Esophagus squamous epithelium (tissue), 4 donors: ENCODE measurements around the gene ZNF407.
"Not testable (repeated sequence)": the region's sequence is repeated elsewhere in the genome, so short reads cannot be mapped to it uniquely, and the experiment has no call there.

Source experiments
- POLR2A ChIP-seq, 4 donors: fragments of 450-650 bp; IDR thresholded peaks; one replicate each; pipeline ENCODE4 v1.6.1; 2017; ENCODE audit warnings: antibody characterized with exemption in 4 of 4, mild to moderate bottlenecking in 4 of 4, moderate library complexity in 3 of 4
- TF ChIP-seq, protein P1 (sequence below), 6 experiments: fragments of 450-650 bp in 4 of 6; fragments of 200-600 bp in 2 of 6; sonication (generic) in 2 of 6; IDR thresholded peaks; one replicate each; pipeline ENCODE4 v1.5.1; 2016 to 2019; ENCODE audit warnings: antibody characterized with exemption in 6 of 6, mild to moderate bottlenecking in 4 of 6, moderate library complexity in 4 of 6

DNA sequence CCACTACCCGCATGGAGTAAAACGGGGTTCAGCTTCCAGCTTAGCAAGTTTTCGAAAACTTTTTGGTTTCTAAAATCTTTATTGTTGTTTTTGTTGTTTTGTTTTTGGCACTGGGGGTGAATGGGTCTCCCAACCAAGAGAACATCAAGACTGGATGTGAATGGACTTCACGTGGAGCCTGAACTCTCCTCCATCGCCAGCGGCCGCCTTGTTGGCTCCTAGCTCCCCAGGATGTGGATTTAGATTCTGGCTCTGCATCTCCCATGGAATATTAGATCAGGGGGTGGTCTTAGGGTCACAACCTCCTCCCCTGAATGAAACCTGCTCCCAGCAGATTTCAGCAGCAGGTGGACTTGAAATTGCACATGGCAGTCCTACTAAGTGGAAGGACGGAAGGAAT, 488.0 kb downstream of the ZNF407 start:
- TF ChIP-seq, protein P1, sequence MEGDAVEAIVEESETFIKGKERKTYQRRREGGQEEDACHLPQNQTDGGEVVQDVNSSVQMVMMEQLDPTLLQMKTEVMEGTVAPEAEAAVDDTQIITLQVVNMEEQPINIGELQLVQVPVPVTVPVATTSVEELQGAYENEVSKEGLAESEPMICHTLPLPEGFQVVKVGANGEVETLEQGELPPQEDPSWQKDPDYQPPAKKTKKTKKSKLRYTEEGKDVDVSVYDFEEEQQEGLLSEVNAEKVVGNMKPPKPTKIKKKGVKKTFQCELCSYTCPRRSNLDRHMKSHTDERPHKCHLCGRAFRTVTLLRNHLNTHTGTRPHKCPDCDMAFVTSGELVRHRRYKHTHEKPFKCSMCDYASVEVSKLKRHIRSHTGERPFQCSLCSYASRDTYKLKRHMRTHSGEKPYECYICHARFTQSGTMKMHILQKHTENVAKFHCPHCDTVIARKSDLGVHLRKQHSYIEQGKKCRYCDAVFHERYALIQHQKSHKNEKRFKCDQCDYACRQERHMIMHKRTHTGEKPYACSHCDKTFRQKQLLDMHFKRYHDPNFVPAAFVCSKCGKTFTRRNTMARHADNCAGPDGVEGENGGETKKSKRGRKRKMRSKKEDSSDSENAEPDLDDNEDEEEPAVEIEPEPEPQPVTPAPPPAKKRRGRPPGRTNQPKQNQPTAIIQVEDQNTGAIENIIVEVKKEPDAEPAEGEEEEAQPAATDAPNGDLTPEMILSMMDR (IDR thresholded peaks at IDR 0.05): not testable (repeated sequence)
- TF ChIP-seq POLR2A (IDR thresholded peaks at IDR 0.05): not testable (repeated sequence)
